ENCODE measurements around the gene NRXN3. TPM values are rescaled to one million over a fixed set of nuclear protein-coding genes. Genes with fewer than 3 reads are reported as not detected.

Gene NRXN3
- total RNA-seq, 2 experiments from 2014 or later = not detected

DNA sequence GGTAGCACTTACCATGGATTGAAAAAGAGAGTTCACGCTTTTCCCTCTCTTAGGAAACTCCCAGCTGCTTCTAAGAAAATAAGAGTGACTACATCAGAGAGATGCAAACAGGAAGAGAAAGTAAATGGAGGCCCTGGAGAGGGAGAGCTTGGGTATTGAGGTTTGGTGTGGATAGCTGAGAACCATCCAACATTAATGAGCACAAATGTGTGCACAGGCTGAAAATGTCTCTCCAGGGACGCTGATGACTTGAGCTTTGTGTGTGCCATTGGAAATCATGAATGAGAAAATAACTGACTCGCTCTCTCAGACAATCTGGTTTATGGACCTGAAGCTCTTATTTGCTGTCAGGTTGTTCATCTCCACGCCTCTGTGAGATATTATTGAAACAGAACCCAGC, 318.8 kb downstream of the NRXN3 start:
- no peak overlapping the region for H2AFZ ChIP-seq (ENCODE audit: low read length)
- CTCF ChIA-PET (ENCODE audit: unreplicated experiment) = no interaction called here
- H3K9me3 ChIP-seq (ENCODE audit: low read length) = no peaks in the 10 kb centered on the region
- no peaks in the 10 kb centered on the region for H3K79me2 ChIP-seq (ENCODE audit: insufficient read depth, low read depth, low read length)
- POLR2A ChIA-PET = no interaction called here
- no peak overlapping the region for H3K4me3 ChIP-seq (ENCODE audit: low read depth, low read length, poor library complexity, severe bottlenecking)
- no peaks in the 10 kb centered on the region for H3K4me1 ChIP-seq (ENCODE audit: insufficient read depth, low read length, poor library complexity, severe bottlenecking)
- no peaks in the 10 kb centered on the region for H3K36me3 ChIP-seq (ENCODE audit: insufficient read depth, low read length)
- H4K20me1 ChIP-seq (ENCODE audit: insufficient read depth, low read length) = no peaks in the 10 kb centered on the region
- no peak for DNase-seq (ENCODE audit: low spot score)
- no peak overlapping the region for H3K4me2 ChIP-seq (ENCODE audit: low read length)
- TF ChIP-seq EZH2phosphoT487 (IDR thresholded peaks at IDR 0.05; ENCODE audit: borderline replicate concordance, low read depth, low read length) = no peak
- TF ChIP-seq, protein P1, sequence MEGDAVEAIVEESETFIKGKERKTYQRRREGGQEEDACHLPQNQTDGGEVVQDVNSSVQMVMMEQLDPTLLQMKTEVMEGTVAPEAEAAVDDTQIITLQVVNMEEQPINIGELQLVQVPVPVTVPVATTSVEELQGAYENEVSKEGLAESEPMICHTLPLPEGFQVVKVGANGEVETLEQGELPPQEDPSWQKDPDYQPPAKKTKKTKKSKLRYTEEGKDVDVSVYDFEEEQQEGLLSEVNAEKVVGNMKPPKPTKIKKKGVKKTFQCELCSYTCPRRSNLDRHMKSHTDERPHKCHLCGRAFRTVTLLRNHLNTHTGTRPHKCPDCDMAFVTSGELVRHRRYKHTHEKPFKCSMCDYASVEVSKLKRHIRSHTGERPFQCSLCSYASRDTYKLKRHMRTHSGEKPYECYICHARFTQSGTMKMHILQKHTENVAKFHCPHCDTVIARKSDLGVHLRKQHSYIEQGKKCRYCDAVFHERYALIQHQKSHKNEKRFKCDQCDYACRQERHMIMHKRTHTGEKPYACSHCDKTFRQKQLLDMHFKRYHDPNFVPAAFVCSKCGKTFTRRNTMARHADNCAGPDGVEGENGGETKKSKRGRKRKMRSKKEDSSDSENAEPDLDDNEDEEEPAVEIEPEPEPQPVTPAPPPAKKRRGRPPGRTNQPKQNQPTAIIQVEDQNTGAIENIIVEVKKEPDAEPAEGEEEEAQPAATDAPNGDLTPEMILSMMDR (conservative IDR thresholded peaks at IDR 0.05; ENCODE audit: low read length) = no peak
- intact Hi-C loops (cut with micrococcal nuclease; ENCODE audit: unreplicated experiment) = no loop called here
- H3K27ac ChIP-seq (ENCODE audit: low read depth, low read length, poor library complexity, severe bottlenecking) = no peak overlapping the region
- BruUV-seq (replicated peaks) = no TSS peak
- H3K9me2 ChIP-seq (ENCODE audit: insufficient read depth, low read length) = no peaks in the 10 kb centered on the region

DNA sequence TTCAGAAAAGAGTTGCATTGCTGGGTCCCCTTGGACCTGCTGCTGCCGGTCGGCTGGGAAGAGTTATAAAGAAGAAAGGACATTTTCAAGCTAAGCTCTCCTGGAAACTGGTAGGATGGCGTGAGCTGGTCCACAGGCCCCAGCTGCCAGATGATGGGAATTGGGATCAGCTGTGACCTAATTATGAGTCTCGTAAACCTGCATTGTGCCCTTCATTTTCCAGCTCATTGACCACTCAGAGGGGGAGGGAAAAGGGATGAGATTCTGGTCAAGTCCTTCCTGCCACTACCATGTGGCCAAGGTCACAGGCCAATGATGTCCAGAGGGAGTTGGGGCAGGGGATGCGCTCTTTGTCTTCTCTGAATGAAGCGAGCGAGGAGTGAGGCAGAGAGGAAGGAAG, 320.9 kb downstream of the NRXN3 start:
- DNase-seq (ENCODE audit: low spot score) = no peak
- H3K79me2 ChIP-seq (ENCODE audit: insufficient read depth, low read depth, low read length) = no peaks in the 10 kb centered on the region
- intact Hi-C loops (cut with micrococcal nuclease; ENCODE audit: unreplicated experiment) = no loop called here
- no TSS peak for BruUV-seq (replicated peaks)
- no peak overlapping the region for H2AFZ ChIP-seq (ENCODE audit: low read length)
- H3K4me1 ChIP-seq (ENCODE audit: insufficient read depth, low read length, poor library complexity, severe bottlenecking) = no peaks in the 10 kb centered on the region
- POLR2A ChIA-PET = no interaction called here
- TF ChIP-seq, protein P1 (conservative IDR thresholded peaks at IDR 0.05; ENCODE audit: low read length) = no peak
- no peak for TF ChIP-seq EZH2phosphoT487 (IDR thresholded peaks at IDR 0.05; ENCODE audit: borderline replicate concordance, low read depth, low read length)
- no peaks in the 10 kb centered on the region for H3K9me2 ChIP-seq (ENCODE audit: insufficient read depth, low read length)
- no peak overlapping the region for H3K27ac ChIP-seq (ENCODE audit: low read depth, low read length, poor library complexity, severe bottlenecking)
- no peak overlapping the region for H3K4me3 ChIP-seq (ENCODE audit: low read depth, low read length, poor library complexity, severe bottlenecking)
- CTCF ChIA-PET (ENCODE audit: unreplicated experiment) = no interaction called here
- no peaks in the 10 kb centered on the region for H3K36me3 ChIP-seq (ENCODE audit: insufficient read depth, low read length)
- H3K4me2 ChIP-seq (ENCODE audit: low read length) = no peak overlapping the region
- H4K20me1 ChIP-seq (ENCODE audit: insufficient read depth, low read length) = no peaks in the 10 kb centered on the region
- no peaks in the 10 kb centered on the region for H3K9me3 ChIP-seq (ENCODE audit: low read length)

DNA sequence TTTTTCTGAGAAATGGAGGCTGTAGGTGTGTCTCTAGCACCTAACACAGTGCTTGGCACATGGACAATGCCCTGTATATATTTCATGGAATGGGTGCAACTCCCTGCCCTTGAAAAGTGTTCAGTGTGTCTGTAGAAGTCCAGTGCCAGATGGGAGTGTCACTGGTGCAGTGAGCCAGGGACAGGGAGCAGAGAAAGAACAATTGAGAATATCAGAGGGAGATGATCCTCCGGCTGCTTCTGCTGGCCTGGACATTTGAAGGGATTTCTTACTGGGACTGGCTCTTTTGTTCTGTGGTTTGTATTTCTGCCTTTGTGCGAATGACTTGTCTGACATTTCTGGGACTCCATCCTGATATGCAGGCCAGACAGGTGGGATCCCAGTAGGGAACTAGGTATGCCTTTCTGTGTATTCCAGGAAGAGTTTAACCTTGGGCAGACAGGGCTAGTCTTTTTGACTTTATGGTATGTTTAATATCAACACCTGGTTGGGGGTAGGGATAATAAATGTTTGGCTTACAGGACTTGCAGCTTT, 328.0 kb downstream of the NRXN3 start:
- CTCF ChIA-PET (ENCODE audit: unreplicated experiment) = no interaction called here

More for the DNA sequence above, 328.0 kb downstream of the NRXN3 start:
- Histone ChIP-seq H4K20me1 (ENCODE audit: insufficient read depth, low read length) (no peaks in the 10 kb centered on the region), H3K36me3 (ENCODE audit: insufficient read depth, low read length) (no peaks in the 10 kb centered on the region), H3K27ac (ENCODE audit: low read depth, low read length, poor library complexity, severe bottlenecking) (no peak overlapping the region), H3K4me1 (ENCODE audit: insufficient read depth, low read length, poor library complexity, severe bottlenecking) (no peaks in the 10 kb centered on the region), H3K9me3 (ENCODE audit: low read length) (no peaks in the 10 kb centered on the region), H3K9me2 (ENCODE audit: insufficient read depth, low read length) (no peaks in the 10 kb centered on the region), H3K4me2 (ENCODE audit: low read length) (no peak overlapping the region), H3K79me2 (ENCODE audit: insufficient read depth, low read depth, low read length) (no peaks in the 10 kb centered on the region), H2AFZ (ENCODE audit: low read length) (no peak overlapping the region), H3K4me3 (ENCODE audit: low read depth, low read length, poor library complexity, severe bottlenecking) (no peak overlapping the region)
- POLR2A ChIA-PET = no interaction called here
- no peak for TF ChIP-seq EZH2phosphoT487 (IDR thresholded peaks at IDR 0.05; ENCODE audit: borderline replicate concordance, low read depth, low read length)
- TF ChIP-seq, protein P1 (conservative IDR thresholded peaks at IDR 0.05; ENCODE audit: low read length) = no peak
- no TSS peak for BruUV-seq (replicated peaks)
- intact Hi-C loops (cut with micrococcal nuclease; ENCODE audit: unreplicated experiment) = no loop called here
- no peak for DNase-seq (ENCODE audit: low spot score)
